NCI-H2107 (cell line): ENCODE results near the gene SZT2.
"Not testable (repeated sequence)": the region's sequence is repeated elsewhere in the genome, so short reads cannot be mapped to it uniquely, and the experiment has no call there.

Experiments
- DNase-seq: peaks from one replicate; lab custom pipeline; 2025; lab: John Stamatoyannopoulos, UW

SZT2 gene

DNA sequence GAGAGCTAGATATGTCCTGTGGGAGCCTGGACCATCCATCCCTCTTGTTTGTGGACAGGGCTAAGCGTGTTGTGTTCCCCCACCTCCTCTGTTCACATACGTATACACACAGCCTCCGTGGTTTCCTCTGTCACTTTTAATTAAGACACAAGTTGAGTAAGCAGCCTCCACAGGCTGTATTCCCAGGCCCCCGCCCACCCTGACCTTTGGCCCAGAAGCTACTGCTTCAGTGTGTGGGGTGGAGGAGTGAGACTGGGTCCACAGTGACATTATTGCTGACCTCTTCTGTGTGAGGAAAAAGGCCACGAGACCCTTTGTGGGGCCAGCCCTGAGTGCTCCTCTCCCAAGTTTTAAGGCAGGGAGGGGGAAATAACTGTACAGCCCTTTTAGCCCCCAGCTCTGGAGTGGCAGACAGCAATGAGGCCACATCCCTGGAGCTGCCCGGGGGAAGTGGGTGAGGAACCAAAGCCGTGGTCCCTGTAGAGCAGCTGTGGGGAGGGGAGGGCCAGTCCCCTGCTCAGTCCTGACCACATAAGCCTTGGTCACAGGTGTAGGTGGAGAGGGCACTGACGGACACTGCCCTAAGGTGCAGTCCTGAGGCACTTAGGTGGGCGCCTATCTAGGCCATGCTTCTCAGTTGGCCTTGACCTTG lies 26.3 kb upstream of the SZT2 start:
- no peak for DNase-seq

DNA sequence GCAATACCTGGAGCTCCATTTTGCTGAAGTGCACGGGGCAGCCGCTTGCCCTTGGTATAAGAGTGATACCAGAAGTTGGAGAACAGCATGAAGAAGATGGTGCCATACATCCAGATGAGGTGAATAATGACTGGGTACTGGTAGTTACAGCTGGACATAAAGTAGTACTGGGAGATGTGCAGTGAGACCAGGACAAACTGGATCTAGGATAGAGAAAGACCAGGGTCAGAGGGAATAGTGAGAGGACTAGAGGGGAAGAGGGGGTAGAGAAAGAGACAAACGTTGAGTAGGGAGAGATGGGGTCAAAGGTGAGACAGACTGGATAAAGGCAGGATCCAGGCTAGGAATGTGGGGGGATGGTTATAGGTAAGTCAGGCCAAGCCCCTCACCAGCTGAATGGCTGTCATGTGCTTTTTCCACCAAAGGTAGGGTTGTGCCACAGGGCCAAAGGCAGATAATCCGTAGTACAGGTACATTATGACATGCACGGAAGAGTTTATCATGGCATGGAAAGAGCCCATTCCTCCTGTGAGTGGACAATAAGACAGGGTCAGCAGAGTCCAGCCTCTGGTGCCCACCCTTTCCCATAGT lies 25.7 kb upstream of the SZT2 start:
- DNase-seq: no peak

DNA sequence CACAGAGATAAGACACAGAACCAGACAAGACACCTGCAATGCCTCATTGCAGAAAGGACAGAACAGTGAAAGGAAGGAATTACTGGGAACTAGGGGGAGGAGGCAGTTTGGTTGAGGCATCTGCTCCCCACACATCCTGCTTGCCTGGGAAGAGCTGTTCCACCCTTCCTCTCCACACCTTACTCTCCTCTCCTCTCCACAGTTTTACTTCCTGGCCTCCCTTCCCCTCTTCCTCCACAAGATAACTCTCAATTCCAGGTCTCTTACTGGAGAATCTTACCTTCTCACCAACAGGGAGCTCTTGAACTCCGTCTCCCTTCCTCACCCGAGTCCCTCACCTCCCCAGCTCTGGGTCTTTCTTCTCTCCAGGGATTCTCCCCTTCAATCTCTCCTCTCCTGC lies 24.0 kb upstream of the SZT2 start:
- DNase-seq: no peak

DNA sequence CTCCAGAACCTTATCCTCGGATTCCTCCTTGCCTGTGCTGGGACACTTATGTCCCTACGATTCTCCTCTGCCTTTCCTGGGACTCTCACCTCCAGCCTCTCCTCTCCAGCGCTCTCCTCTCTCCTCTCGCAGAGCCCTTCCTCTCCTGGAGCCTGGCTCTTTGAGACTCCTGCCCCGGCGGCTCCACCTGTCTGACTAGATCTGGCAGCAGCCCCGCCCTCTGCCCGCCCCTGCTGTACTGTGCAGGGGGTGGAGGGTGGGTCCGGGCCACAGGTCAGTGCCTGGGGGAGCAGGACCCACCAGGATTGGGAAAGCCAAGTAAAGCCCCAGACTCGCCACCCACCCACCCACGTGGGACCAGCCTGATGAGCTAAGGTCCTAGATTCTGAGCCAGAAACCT lies 23.5 kb upstream of the SZT2 start:
- no peak for DNase-seq

DNA sequence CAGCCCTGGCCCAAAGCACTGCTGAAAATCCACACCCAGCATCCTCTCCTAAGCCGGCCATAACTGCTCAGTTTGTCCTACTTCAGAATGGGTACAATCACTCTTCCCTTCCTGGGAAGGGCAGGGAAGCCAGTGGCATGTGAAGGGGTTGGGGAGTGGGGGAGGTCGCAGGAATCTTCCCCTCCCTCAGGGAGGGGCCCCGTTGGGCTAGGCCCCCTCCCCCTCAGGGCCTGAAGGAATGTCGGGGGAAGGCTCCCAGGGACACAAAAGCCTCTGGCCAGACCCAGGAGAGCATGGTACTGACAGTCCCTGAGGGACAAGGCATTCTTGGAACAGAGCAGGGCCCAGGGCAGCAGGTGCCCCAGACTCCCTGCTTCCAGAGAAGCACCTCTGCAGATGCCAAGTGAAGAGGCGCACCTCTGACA lies 23.1 kb upstream of the SZT2 start:
- DNase-seq: no peak

DNA sequence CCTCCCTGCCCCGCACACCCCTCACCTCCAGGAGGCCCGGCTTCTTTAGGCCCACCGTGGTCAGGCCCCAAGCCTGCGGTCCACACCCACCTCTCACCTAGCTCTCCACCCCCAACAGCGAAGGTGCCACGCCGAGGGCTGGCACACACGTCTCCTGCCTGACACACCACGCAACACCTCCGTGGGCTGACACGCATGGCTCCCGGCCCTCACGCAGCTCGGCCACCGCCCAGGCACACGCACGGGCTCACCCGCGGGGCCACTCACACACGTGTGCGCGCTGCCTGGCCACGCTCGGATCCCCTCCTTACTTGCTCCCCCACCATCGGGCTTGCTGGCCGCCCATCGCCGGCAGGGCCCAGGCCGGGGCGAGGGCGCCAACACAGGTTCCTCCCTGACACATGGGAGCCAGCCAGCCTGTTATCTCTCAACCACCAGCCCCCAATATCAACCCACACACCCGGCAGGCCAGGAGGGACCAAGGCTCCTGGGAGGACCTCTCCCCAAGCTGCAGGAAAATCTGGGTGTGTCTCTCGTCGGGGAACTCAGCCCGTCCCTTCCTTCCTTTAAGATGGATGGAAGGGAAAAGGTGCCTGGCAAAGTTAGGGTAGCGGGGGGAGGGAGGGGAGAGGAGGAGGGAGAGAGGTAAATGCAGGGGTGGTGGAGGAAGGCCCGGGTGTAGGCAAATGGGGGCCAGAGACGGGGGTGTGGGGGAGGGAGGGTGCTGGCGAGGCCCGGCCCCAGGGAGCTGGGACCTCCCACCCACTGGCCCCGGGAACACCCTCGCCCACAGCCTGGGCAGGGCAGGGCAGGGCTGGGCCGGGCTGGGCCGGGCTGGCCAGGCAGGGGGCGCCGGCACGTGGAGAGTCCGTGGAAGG lies 22.4 kb upstream of the SZT2 start:
- no peak for DNase-seq

DNA sequence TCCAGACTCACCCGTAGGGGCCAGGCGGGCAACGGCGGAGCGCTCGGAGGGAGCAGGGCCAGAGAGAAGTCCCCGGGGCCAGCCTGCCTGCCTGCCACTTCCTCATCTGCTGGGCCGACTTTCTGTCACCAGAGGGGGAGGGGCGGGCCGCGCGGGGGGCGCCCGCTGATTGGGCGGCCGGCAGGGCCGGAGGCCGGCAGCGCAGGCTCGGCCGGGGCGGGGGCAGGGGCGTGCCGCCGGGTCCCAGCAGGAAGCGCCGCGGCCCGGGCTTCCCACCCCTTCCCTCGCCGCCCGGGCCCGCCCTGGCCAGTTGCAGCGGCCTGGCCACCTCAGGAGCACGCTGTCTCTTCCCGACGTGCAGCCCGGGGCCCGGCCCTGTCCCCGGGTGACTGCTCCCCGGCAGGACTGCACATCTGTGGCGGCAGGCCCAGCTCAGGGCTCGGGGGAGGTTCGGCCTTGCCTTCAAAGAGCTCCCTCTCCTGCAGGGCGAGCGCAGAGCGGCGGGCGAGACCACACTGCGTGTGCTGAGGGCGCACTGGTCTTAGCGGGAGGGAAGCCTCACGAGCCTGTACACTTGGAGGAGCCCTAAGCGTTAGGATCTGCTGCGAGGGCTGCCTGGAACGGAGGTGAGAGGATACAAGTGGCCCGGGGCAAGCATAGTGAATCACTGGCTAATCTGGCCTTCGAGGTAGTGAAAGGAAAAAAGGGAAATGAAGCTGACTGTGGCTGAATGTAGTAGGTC lies 21.6 kb upstream of the SZT2 start, which contains the start of gene ELOVL1:
ELOVL1 (minus strand) TSS at position 108 of the 742 bp plus-strand sequence. CDS start 2,402 bp downstream, outside the sequence.
- DNase-seq: peak; percentile 84

DNA sequence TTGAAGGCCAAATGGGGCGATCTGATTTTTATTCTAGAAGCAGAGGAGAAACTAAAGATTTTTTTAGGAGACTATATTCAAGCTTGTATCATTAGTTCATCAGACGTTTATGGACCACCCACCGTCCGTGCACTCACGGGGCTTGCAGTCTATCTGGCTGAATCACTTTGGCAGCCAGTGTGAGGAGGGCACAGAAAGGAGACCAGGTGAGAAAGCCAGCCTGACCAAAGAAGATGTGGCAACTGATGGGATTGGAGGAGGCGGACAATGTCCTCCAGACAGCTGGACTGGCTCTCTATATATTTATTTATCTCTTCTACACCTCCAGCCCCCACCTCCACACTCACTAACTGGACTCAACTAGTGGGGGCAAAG lies 21.1 kb upstream of the SZT2 start:
- no peak for DNase-seq

DNA sequence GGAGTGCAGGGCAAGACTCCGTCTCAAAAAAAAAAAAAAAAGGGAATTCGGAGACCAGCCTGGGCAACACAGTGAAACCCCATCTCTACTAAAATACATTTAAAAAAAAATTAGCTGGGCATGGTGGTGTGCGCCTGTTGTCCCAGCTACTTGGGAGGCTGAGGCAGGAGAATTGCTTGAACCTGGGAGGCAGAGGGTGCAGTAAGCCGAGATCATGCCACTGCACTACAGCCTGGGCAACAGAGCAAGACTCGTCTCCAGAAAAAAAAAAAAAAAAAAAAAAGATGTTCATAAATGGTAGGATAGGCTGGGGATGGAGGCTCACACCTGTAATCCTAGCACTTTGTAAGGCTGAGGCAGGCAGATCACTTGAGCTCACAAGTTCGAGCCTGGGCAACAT lies 19.9 kb upstream of the SZT2 start:
- not testable (repeated sequence) for DNase-seq

DNA sequence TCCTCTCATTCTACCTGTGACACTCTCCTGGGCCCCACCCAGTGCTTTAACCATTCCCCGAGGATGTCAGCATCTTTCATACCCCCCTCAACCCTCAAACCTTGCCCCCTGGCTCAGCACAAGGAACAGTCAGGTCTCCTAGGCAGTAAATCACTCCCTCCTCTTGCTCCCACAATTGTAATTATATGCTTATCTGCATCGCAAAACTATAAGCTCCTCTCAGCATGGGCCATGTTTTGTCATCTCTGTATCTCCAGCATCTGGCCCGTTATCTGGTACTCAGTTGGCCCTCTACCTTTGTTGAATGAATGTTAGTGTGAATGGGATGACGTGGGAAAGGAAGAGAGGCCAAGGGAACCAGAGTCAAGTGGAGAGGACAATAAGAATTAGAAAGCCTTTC lies 19.1 kb upstream of the SZT2 start:
- DNase-seq: no peak

DNA sequence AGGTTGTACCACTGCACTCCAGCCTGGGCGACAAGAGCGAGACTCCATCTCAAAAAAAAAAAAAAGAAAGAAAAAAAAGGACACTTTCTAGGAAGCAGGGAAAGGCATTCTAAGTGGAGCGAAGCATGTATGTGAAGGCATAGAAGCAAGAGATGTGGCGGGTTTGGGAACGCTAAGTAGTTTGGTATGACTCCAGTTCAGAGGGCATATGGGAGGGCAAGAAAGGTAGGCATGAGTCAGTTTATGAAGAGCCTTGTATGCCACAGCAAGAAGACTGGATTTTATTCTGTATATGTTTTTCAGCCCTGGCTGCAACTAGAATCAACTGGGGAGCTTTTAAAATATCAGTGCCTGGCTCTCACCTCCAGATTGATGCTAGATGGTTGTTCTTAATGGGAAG lies 17.5 kb upstream of the SZT2 start:
- no peak for DNase-seq

DNA sequence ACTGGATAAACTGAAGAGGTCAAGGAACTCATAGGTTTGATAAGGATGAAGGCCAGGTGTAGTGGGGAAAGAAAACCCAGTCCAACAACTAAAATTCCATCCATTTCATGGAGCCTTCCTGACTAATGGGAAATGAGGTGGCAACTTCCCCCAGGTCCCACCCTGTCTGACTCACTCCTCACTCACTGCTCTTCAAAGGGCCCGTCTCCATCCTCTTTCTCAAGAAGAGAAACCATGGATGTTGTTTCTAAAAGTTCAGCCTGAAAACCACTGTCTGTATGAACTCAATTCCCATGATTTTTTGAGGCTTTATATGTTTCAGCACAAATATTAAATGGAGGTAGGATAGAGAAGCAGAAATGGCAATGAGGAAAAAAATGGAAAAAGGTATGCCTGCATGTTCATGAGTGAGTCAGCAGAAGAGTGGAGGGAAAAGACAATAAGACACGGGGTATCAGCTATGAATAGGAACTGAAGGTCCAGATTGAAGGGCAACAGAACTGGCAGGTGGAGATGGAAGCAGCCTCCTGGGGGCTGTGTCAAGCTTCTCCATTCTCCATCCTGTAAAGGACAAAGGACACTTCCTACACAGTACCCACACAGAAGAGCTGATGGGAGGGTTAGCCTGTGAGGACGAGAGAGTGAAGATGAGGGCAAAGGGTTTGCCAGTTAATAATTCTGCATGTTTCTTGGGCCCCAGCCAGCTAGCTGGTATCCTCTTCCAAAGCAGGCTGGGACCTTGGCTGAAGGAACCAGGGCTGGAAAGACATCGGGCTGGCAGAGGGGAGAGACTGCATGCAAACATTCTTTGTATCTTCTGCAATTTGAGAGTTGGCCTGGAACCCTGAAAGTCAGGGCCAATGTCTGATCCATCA lies 16.4 kb upstream of the SZT2 start:
- no peak for DNase-seq

DNA sequence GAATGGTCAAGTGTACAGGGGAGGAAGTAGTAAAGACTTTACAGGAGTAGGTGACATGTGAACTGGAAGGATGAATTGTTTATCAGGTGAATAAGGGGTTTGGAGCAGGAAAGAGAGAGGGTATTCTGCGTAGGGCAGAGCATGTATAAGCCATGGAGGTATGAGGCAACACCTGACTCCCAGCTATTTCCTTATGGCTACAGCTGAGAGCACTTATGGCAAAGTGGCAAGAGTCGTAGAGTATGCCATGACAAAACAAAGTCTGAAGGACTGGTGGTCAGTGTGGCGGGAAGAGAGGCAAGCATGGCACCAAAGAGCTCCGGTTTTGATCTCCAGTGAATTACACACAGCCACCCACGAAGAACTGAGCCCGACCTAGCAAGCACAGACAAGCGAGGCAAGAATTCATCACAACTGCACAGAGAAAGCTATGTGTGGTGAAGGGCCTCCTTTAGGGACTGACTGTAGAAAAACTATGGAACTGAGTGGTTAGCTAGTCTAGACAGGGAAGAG lies 12.9 kb upstream of the SZT2 start:
- no peak for DNase-seq

DNA sequence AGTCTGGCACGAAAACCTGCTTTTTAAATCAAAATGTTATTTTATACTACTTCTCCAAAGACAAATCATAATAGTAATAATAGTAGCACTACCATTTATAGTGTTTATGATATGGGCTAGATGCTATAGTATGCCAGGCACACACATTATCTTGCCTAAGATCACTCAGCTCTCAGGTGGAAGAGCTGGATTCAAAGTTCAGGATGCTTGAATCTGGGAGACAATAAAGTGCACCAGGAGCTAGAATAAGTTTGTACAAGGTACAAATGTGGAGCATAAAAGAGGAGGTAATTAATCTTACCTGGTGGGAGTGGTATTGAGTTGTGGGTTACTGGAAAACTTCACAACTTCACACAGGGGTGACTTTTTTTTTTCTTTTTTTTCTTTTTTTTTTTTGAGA lies 11.9 kb upstream of the SZT2 start:
- DNase-seq: no peak

DNA sequence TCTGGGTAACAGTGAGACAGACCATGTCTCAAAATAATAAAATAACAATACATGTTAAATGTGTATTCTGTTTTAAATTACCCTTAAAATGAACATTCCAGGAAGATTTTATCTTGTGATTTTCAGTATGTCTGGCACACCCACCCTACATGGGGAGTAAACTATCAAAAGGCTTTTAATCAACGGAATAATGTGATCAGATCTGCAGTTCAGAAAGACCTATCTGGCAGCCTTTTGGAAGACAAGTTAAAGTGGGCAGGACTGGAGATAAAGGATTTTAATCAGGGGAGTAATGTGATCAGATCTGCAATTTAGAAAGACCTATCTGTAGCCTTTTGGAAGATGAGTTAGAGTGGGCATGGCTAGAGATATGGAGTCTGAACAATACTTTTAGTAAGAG lies 10.2 kb upstream of the SZT2 start:
- no peak for DNase-seq

DNA sequence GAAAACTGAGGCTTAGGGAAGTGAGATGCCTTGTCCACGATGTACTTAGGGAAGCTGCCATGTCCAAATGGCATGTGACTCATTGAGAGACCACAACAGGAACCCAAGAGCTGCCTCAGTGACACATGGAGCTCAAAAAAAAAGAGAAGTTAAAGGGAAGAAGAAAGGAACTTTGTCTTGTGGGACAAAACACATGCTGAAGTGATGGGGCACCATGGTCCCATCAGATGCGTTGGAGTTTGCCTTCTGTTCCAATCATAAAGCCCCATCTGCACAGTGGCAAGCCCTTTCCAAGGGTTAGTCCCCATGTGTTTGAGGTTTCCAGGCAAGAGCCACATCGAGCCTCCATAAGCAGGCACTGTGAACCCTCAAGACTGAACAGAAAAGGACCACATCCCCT lies 8.1 kb upstream of the SZT2 start:
- no peak for DNase-seq

DNA sequence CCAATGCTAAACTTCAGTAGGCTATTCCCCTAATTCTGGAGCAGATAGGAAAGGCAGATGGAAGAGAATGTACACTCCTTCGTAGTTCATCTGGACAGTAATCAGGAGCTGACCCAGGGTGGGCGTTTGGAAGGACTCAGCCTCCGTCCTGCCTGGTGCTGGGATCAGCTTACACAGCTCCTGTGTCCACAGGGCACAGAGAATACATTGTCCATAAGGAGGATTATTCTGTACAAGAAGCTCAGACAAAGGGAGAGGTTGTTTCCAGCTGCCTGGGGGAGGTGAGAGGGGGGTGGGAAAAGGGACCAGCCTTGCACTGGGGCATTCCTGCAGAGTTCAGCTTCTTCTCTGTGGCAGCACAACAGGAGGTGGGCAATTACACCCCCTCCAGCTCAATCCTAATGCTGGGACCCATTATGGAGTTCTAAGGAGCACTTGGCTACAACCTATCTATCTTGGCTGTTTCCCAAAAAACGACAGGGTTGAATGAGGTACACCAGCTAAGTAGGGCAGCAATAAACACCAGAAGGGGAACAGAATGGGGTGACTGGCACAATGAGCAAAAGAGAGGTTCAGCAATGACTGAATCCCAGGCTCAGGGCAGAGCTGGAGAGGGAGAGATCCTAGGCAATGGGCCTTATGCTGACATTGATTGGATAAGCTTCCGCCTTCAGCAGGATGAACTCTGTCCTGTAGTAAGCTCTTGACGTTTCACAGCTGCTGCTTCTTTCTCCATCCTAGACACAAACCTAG lies 7.5 kb upstream of the SZT2 start:
- DNase-seq: peak; percentile 23

DNA sequence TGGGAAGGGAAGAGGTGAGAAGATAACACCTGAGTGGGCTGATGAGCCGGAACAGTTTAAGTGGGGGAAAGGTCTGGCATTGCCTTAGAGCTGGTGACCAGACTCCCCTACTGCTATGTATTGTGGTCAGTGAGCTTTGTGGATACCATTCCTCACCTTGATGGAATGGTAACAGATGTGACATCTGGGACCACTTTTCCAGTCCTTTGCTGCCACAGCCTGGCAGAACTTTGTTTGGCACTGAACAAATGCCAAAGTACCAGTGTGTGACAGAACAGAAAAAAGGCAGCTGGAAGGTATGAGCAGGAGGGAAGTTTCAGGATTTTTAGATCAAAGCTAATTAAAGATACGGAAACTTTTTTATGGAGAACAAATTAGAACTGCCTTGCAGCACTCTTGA lies 6.2 kb upstream of the SZT2 start:
- DNase-seq: no peak

DNA sequence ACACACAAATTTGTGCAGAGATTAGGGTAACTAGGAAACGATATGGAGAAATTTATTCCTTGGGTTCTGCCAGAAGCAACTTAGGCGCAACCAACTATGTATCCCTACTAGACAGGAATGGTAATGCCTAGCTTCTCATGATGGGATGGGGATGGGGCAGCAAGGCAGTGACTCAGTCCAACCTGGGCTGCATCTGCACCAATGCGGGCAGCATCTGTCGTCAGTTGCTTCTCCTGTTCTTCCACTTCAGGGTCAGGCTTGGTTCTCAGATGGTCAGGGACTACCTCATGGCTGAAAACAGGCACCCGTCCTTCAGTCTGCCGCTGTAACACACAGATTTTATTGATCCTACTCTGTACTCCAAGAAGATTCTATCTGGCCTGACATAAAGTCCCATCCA lies 3.0 kb upstream of the SZT2 start:
- DNase-seq: no peak

DNA sequence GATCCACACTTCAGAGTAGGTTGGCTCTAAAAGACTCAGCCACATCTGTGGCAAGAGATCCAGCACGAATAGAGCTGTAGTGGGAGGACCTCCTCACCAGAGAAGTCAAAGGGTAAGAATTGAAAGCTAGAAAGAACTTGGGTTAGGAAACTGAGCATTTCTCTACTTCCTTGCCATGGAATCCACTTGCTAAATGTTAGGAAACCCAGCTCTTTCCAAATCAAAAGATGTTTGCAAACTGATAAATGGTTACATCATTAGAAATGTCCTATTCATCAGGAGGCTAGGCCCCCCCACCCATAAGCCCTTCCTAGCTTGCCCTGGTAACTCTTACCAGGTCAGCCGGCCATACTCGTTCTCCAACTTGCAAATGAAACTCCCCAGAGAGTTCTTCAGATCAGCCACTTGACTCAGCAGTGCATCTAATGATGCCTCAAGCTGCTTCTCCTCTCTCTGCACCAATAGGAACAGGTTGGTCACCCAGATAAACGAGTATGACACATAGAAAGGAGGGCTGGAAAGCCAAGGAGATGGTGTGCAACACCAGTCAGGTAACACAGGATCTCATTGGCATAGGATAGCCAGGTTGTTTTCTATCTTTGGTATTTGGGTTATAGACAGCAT lies 1.6 kb upstream of the SZT2 start:
- DNase-seq: no peak
